Measurements from ENCODE around the gene MOB3A. TPM values are rescaled to one million over a fixed set of nuclear protein-coding genes. Genes with fewer than 3 reads are reported as not detected.

MOB3A gene
- total and polyA plus RNA-seq, 4 donors, result 17.7 to 86.6 (median 45.0) TPM

DNA sequence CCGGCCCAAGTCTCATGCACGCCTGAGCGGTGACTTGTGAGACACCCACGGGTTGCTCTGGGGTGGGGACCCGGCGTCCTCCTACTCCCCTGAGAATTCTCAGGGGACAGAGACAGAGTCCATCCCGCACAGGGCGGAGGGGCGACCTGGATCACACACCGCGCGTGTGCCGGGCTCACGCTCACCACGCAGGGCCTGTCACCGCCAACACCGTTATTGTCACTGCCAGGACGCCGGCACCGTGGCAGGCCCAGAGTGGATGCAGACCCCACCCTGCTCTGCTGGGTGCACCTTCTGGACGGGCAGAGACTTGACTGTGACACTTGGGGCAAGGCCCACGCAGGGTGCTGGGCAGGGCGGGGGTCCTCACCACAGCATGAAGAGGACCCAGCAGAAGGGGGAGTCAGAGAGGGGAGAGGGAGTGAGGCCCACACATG is 16.2 kb downstream of the MOB3A start:
- DNase-seq, result no peak
- ATAC-seq (ENCODE audit: insufficient read depth, low FRiP score), result no peak
- WGBS, 2 donors, result 89 to 93% methylated on average over 23 of the region's 23 CpGs
- no peak overlapping the region for H3K27ac ChIP-seq (ENCODE audit: low read depth in 1 of 2, low read length in 1 of 2)
- H3K4me3 ChIP-seq, result no peak overlapping the region
- H3K27me3 ChIP-seq (ENCODE audit: control insufficient read depth in 3 of 3, insufficient read depth in 3 of 3, low read length in 2 of 3), result no peaks in the 10 kb centered on the region
- peaks cover 0 to 12% (median 0%) of the 10 kb centered on the region in 5 donors for H3K4me1 ChIP-seq (ENCODE audit: control insufficient read depth in 5 of 5, insufficient read depth in 5 of 5, low read length in 5 of 5)
- H3K9me3 ChIP-seq (ENCODE audit: control insufficient read depth in 4 of 4, insufficient read depth in 3 of 4, low read length in 3 of 4), result peaks cover 0 to 2% (median 0%) of the 10 kb centered on the region in 4 donors
- H3K36me3 ChIP-seq (ENCODE audit: control insufficient read depth in 4 of 4, insufficient read depth in 4 of 4, low read length in 4 of 4), result peaks cover 6 to 52% (median 27%) of the 10 kb centered on the region in 4 donors
- no peak overlapping the region for H3K9ac ChIP-seq (ENCODE audit: insufficient read depth in 1 of 2, low read length in 2 of 2)
- TF ChIP-seq, protein P1, sequence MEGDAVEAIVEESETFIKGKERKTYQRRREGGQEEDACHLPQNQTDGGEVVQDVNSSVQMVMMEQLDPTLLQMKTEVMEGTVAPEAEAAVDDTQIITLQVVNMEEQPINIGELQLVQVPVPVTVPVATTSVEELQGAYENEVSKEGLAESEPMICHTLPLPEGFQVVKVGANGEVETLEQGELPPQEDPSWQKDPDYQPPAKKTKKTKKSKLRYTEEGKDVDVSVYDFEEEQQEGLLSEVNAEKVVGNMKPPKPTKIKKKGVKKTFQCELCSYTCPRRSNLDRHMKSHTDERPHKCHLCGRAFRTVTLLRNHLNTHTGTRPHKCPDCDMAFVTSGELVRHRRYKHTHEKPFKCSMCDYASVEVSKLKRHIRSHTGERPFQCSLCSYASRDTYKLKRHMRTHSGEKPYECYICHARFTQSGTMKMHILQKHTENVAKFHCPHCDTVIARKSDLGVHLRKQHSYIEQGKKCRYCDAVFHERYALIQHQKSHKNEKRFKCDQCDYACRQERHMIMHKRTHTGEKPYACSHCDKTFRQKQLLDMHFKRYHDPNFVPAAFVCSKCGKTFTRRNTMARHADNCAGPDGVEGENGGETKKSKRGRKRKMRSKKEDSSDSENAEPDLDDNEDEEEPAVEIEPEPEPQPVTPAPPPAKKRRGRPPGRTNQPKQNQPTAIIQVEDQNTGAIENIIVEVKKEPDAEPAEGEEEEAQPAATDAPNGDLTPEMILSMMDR (IDR thresholded peaks at IDR 0.05; ENCODE audit: control extremely low read depth, extremely low read depth), result no peak

DNA sequence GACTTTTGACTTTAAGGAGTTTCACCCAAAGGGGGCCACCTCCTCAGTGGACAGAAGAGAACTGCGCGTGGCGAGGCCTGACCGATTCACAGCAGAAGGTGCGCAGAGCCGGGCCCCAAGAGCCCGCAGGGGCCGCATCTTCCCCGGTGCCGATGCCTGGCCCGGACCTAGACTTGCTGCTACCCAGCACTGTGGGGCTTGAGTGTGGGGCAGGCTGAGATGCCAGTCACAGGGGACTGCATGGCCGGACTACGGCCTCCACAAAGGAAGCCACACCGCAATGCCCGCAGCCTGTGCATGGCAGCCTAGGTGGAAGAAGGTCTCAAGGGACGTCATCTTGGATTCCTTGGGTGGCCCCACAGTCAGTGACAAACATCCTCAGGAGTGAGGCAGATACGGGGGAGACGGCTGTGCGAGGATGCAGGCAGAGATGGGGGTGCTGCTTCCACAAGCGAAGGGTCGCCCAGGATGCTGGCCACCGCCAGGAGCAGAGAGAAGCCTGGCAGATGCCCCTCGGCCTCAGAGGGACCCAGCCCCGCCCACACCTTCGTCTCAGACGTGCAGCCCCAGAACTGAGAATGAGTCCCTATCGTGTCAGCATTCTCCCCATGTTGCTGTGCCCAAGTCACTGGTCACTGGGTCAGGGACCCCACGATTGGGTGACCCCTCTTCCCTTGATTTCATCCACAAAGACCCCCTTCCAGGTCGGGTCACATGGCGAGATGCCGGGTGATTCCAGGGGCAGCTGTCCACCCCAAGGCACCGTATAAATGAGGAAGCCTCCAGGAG is 16.9 kb downstream of the MOB3A start:
- Histone ChIP-seq H3K27ac (ENCODE audit: low read depth in 1 of 2, low read length in 1 of 2) (no peak overlapping the region), H3K27me3 (ENCODE audit: control insufficient read depth in 3 of 3, insufficient read depth in 3 of 3, low read length in 2 of 3) (no peaks in the 10 kb centered on the region), H3K36me3 (ENCODE audit: control insufficient read depth in 4 of 4, insufficient read depth in 4 of 4, low read length in 4 of 4) (peaks cover 6 to 50% (median 27%) of the 10 kb centered on the region in 4 donors), H3K9me3 (ENCODE audit: control insufficient read depth in 4 of 4, insufficient read depth in 3 of 4, low read length in 3 of 4) (peaks cover 0 to 2% (median 0%) of the 10 kb centered on the region in 4 donors), H3K9ac (ENCODE audit: insufficient read depth in 1 of 2, low read length in 2 of 2) (no peak overlapping the region), H3K4me1 (ENCODE audit: control insufficient read depth in 5 of 5, insufficient read depth in 5 of 5, low read length in 5 of 5) (peaks cover 0 to 12% (median 0%) of the 10 kb centered on the region in 5 donors), H3K4me3 (no peak overlapping the region)
- WGBS, 2 donors, result 93 to 94% methylated on average over 32 of the region's 32 CpGs
- TF ChIP-seq, protein P1 (IDR thresholded peaks at IDR 0.05; ENCODE audit: control extremely low read depth, extremely low read depth), result no peak
- ATAC-seq (ENCODE audit: insufficient read depth, low FRiP score) (no peak), DNase-seq (no peak)

DNA sequence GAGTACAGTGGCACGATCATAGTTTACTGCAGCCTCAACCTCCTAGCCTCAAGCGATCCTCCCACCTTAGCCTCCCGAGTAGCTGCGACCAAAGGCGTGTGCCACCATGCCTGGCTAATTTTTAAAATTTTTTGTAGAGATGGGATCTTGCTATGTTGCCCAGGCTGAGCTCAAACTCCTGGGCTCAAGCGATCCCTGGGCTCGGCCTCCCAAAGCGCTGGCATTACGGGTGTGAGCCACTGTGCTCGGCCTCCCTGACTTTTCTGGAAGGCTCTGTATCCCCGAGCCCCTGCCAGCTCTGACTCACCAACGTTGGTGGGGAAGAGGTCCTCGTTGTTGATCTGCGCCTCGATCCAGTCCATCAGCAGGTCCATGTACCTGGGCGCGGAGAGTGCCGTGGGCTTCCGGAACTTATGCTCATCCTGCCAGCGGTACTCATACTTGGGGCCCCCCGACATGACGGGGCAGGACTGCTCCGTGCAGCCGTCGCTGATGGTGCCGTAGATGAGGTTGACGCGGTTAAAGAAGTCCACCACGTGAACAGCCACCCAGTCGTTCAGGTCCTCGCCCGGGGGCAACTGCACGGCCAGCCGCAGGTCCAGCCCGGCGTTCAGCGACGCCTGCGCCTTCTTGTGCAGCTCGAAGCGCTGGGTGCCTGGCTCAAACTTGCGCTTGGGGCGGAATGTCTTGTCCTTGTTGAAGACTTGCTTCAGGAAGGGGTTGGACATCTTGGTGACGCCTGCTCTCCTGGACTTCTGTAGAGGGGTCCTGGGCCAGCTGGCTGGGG is 18.1 kb downstream of the MOB3A start:
- ATAC-seq (ENCODE audit: insufficient read depth, low FRiP score) (no peak), DNase-seq (no peak)
- Histone ChIP-seq H3K27me3 (ENCODE audit: control insufficient read depth in 3 of 3, insufficient read depth in 3 of 3, low read length in 2 of 3) (no peaks in the 10 kb centered on the region), H3K4me3 (no peak overlapping the region), H3K4me1 (ENCODE audit: control insufficient read depth in 5 of 5, insufficient read depth in 5 of 5, low read length in 5 of 5) (peaks cover 0 to 10% (median 0%) of the 10 kb centered on the region in 5 donors), H3K9ac (ENCODE audit: insufficient read depth in 1 of 2, low read length in 2 of 2) (no peak overlapping the region), H3K36me3 (ENCODE audit: control insufficient read depth in 4 of 4, insufficient read depth in 4 of 4, low read length in 4 of 4) (peaks cover 9 to 52% (median 31%) of the 10 kb centered on the region in 4 donors), H3K9me3 (ENCODE audit: control insufficient read depth in 4 of 4, insufficient read depth in 3 of 4, low read length in 3 of 4) (peaks cover 0 to 2% (median 0%) of the 10 kb centered on the region in 4 donors), H3K27ac (ENCODE audit: low read depth in 1 of 2, low read length in 1 of 2) (no peak overlapping the region)
- WGBS, 2 donors, result 96 to 97% methylated on average over 44 of the region's 44 CpGs
- TF ChIP-seq, protein P1 (IDR thresholded peaks at IDR 0.05; ENCODE audit: control extremely low read depth, extremely low read depth), result no peak
